ENCODE data around the gene HTR2B.

- TF ChIP-seq, protein P1, sequence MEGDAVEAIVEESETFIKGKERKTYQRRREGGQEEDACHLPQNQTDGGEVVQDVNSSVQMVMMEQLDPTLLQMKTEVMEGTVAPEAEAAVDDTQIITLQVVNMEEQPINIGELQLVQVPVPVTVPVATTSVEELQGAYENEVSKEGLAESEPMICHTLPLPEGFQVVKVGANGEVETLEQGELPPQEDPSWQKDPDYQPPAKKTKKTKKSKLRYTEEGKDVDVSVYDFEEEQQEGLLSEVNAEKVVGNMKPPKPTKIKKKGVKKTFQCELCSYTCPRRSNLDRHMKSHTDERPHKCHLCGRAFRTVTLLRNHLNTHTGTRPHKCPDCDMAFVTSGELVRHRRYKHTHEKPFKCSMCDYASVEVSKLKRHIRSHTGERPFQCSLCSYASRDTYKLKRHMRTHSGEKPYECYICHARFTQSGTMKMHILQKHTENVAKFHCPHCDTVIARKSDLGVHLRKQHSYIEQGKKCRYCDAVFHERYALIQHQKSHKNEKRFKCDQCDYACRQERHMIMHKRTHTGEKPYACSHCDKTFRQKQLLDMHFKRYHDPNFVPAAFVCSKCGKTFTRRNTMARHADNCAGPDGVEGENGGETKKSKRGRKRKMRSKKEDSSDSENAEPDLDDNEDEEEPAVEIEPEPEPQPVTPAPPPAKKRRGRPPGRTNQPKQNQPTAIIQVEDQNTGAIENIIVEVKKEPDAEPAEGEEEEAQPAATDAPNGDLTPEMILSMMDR (IDR thresholded peaks at IDR 0.05; ENCODE audit: borderline replicate concordance, extremely low read depth, low read length, poor library complexity, severe bottlenecking): no peak
- no peak for TF ChIP-seq EZH2 (IDR thresholded peaks at IDR 0.05; ENCODE audit: borderline replicate concordance, low read depth, low read length, severe bottlenecking)
Observed at GRCh38 chr2:231059756-231060155, 65.1 kb downstream of the HTR2B start.
